Fibroblast of lung (primary cell): ENCODE measurements around the gene CAMTA1. TPM values are rescaled to one million over a fixed set of nuclear protein-coding genes. Genes with fewer than 3 reads are reported as not detected.

Experiments
- DNase-seq, 2 donors: peaks; one replicate each; pipeline versions ENCODE4 v3.0.0 to v3.0.0-alpha.2; 2010; ENCODE audit warnings: low read depth in 2 of 2
- H2AFZ ChIP-seq: 2 replicates; pipeline ENCODE4 v1.5.1; 2012; ENCODE audit warnings: low read length, control low read depth, inconsistent platforms
- H3K27ac ChIP-seq: 2 replicates; pipeline ENCODE4 v1.5.1; 2011; ENCODE audit warnings: low read length, control low read depth; ENCODE audit not compliant: insufficient read depth
- H3K27me3 ChIP-seq: 2 replicates; pipeline ENCODE4 v1.5.1; 2011; ENCODE audit warnings: mild to moderate bottlenecking, low read length; ENCODE audit not compliant: control insufficient read depth, insufficient read depth
- H3K36me3 ChIP-seq: 2 replicates; pipeline ENCODE4 v1.5.1; 2011; ENCODE audit warnings: low read length; ENCODE audit not compliant: control insufficient read depth, insufficient read depth
- H3K4me1 ChIP-seq: 2 replicates; pipeline ENCODE4 v1.5.1; 2011; ENCODE audit warnings: low read length; ENCODE audit not compliant: control insufficient read depth, insufficient read depth; ENCODE audit errors: extremely low read depth
- H3K4me2 ChIP-seq: 2 replicates; pipeline ENCODE4 v1.5.1; 2011; ENCODE audit warnings: low read length, control low read depth; ENCODE audit not compliant: insufficient read depth; ENCODE audit errors: extremely low read depth
- H3K4me3 ChIP-seq, 4 experiments: fragments of 200-600 bp in 1 of 4; sonication (generic) in 1 of 4; replicated peaks in 1 of 4; 2 replicates each; pipeline ENCODE4 v1.5.1; 2011 to 2016; ENCODE audit warnings: low read length in 4 of 4, low read depth in 3 of 4, mild to moderate bottlenecking in 3 of 4, control low read depth in 2 of 4, inconsistent platforms in 1 of 4, mixed read lengths in 1 of 4; ENCODE audit not compliant: insufficient read depth in 1 of 4; ENCODE audit errors: control extremely low read depth in 1 of 4
- H3K79me2 ChIP-seq: 2 replicates; pipeline ENCODE4 v1.5.1; 2012; ENCODE audit warnings: mild to moderate bottlenecking, low read length, inconsistent platforms; ENCODE audit not compliant: control insufficient read depth, insufficient read depth
- H3K9ac ChIP-seq: 2 replicates; pipeline ENCODE4 v1.5.1; 2011; ENCODE audit warnings: mild to moderate bottlenecking, low read length, control low read depth; ENCODE audit not compliant: insufficient read depth
- H3K9me3 ChIP-seq: 2 replicates; pipeline ENCODE4 v1.5.1; 2012; ENCODE audit warnings: low read depth, low read length; ENCODE audit not compliant: control insufficient read depth, insufficient read depth
- H4K20me1 ChIP-seq: 2 replicates; pipeline ENCODE4 v1.5.1; 2011; ENCODE audit warnings: low read length; ENCODE audit not compliant: control insufficient read depth, insufficient read depth; ENCODE audit errors: extremely low read depth
- CTCF ChIP-seq, 2 donors: IDR thresholded peaks in 1 of 2; conservative IDR thresholded peaks in 1 of 2; 1 replicate in 1 of 2; 2 replicates in 1 of 2; pipeline ENCODE4 v1.5.1; 2011 to 2012; ENCODE audit warnings: low read length in 2 of 2, control low read depth in 1 of 2, inconsistent platforms in 1 of 2, low read depth in 1 of 2, mild to moderate bottlenecking in 1 of 2
- EZH2 ChIP-seq: IDR thresholded peaks from 2 replicates; pipeline ENCODE4 v1.5.1; 2012; ENCODE audit warnings: low read length, control low read depth, mild to moderate bottlenecking; ENCODE audit errors: missing control alignments
- polyA plus RNA-seq, 2 donors: library from polyadenylated mRNA; depleted of rRNA in 1 of 2; stranded (reverse) in 1 of 2; unstranded in 1 of 2; fragments of >200 nt; gene quantifications; 2 replicates each; pipeline ENCODE4 v1.2.1, GENCODE V29; 2011 to 2012; ENCODE audit warnings: missing spikeins in 1 of 2
- total RNA-seq: library from RNA; depleted of rRNA; stranded (reverse); fragments of >200 nt; gene quantifications from 2 replicates; pipeline ENCODE4 v1.2.1, GENCODE V29; 2014

The CAMTA1 gene
- total and polyA plus RNA-seq, 2 donors (not counting 1 experiment from before 2014, with no cell fraction given): 47.6 to 86.0 TPM

GRCh38 chr1:7694600-7695496, 909.6 kb downstream of the CAMTA1 start:
- no peaks in the 10 kb centered on the region for H3K36me3 ChIP-seq
- no peak overlapping the region for H3K27ac ChIP-seq
- H3K79me2 ChIP-seq: no peaks in the 10 kb centered on the region
- TF ChIP-seq CTCF (conservative IDR thresholded peaks at IDR 0.05 in 1 of 2, IDR thresholded peaks at IDR 0.05 in 1 of 2; ENCODE audit: low read depth in 1 of 2, low read length in 2 of 2) (no peak), EZH2 (no peak)
- no peaks in the 10 kb centered on the region for H4K20me1 ChIP-seq
- no peaks in the 10 kb centered on the region for H3K9me3 ChIP-seq
- no peaks in the 10 kb centered on the region for H3K4me1 ChIP-seq
- no peak overlapping the region for H2AFZ ChIP-seq
- no peak overlapping the region for H3K9ac ChIP-seq
- H3K4me2 ChIP-seq: no peak overlapping the region
- DNase-seq: no peak
- H3K4me3 ChIP-seq: no peak overlapping the region
- no peaks in the 10 kb centered on the region for H3K27me3 ChIP-seq

GRCh38 chr1:7695497-7696117, 910.4 kb downstream of the CAMTA1 start:
- Histone ChIP-seq H3K9ac (no peak overlapping the region), H3K79me2 (no peaks in the 10 kb centered on the region), H3K36me3 (no peaks in the 10 kb centered on the region), H3K9me3 (no peaks in the 10 kb centered on the region), H4K20me1 (no peaks in the 10 kb centered on the region), H3K4me1 (no peaks in the 10 kb centered on the region), H3K4me2 (no peak overlapping the region), H3K4me3 (no peak overlapping the region), H3K27ac (no peak overlapping the region), H2AFZ (no peak overlapping the region), H3K27me3 (no peaks in the 10 kb centered on the region)
- no peak for TF ChIP-seq EZH2
- TF ChIP-seq CTCF (conservative IDR thresholded peaks at IDR 0.05 in 1 of 2, IDR thresholded peaks at IDR 0.05 in 1 of 2; ENCODE audit: low read depth in 1 of 2, low read length in 2 of 2): no peak
- DNase-seq: no peak

- H3K27ac ChIP-seq: no peak overlapping the region
- no peak overlapping the region for H3K4me3 ChIP-seq
- TF ChIP-seq EZH2 (no peak), CTCF (conservative IDR thresholded peaks at IDR 0.05 in 1 of 2, IDR thresholded peaks at IDR 0.05 in 1 of 2; ENCODE audit: low read depth in 1 of 2, low read length in 2 of 2) (no peak)
- H3K79me2 ChIP-seq: no peaks in the 10 kb centered on the region
- peaks cover 16% of the 10 kb centered on the region for H3K27me3 ChIP-seq
- DNase-seq: no peak
- H3K4me1 ChIP-seq: no peaks in the 10 kb centered on the region
- no peaks in the 10 kb centered on the region for H4K20me1 ChIP-seq
- H3K9me3 ChIP-seq: no peaks in the 10 kb centered on the region
- H3K36me3 ChIP-seq: no peaks in the 10 kb centered on the region
- no peak overlapping the region for H3K4me2 ChIP-seq
- H2AFZ ChIP-seq: no peak overlapping the region
- no peak overlapping the region for H3K9ac ChIP-seq
Observed at GRCh38 chr1:7698641-7699040, 913.4 kb downstream of the CAMTA1 start.
